A172 (cell line): Measurements from ENCODE around the gene EDA. TPM values are rescaled to one million over a fixed set of nuclear protein-coding genes. Genes with fewer than 3 reads are reported as not detected.
"Not testable (repeated sequence)": the region's sequence is repeated elsewhere in the genome, so short reads cannot be mapped to it uniquely, and the experiment has no call there.

Experiments used
- DNase-seq: peaks from one replicate; pipeline ENCODE4 v3.0.0-alpha.2; 2015; ENCODE audit warnings: low spot score
- total RNA-seq: library from RNA; depleted of rRNA; stranded (reverse); fragments of >200 nt; shearing (Covaris generic); gene quantifications from 2 replicates; pipeline ENCODE4 v1.2.3, GENCODE V29; 2014

Gene EDA
- total RNA-seq, 1 experiment from 2014 or later: not detected

GRCh38 chrX:69746051-69746450 is 130.1 kb downstream of the EDA start:
- no peak for DNase-seq

- DNase-seq: no peak
Measured at GRCh38 chrX:69748055-69748454, 132.1 kb downstream of the EDA start.

GRCh38 chrX:69759921-69760625 is 144.2 kb downstream of the EDA start:
- no peak for DNase-seq

- no peak for DNase-seq
Measured at GRCh38 chrX:69761633-69762032, 145.7 kb downstream of the EDA start.

GRCh38 chrX:69762340-69762739 is 146.4 kb downstream of the EDA start:
- no peak for DNase-seq

GRCh38 chrX:69793260-69793935 is 177.5 kb downstream of the EDA start:
- no peak for DNase-seq

GRCh38 chrX:69795702-69796101 is 179.8 kb downstream of the EDA start:
- no peak for DNase-seq

GRCh38 chrX:69807400-69807799 is 191.5 kb downstream of the EDA start:
- no peak for DNase-seq

GRCh38 chrX:69808375-69808774 is 192.5 kb downstream of the EDA start:
- no peak for DNase-seq

- DNase-seq: no peak
Measured at GRCh38 chrX:69813677-69814076, 197.8 kb downstream of the EDA start.

GRCh38 chrX:69815063-69815462 is 199.2 kb downstream of the EDA start:
- no peak for DNase-seq

GRCh38 chrX:69815519-69815918 is 199.6 kb downstream of the EDA start:
- no peak for DNase-seq

- DNase-seq: no peak
Measured at GRCh38 chrX:69844636-69845035, 228.7 kb downstream of the EDA start.

GRCh38 chrX:69859999-69860398 is 244.1 kb downstream of the EDA start:
- DNase-seq: not testable (repeated sequence)

GRCh38 chrX:69876221-69876620 is 260.3 kb downstream of the EDA start:
- DNase-seq: no peak

GRCh38 chrX:69884210-69884609 is 268.3 kb downstream of the EDA start:
- DNase-seq: no peak

- no peak for DNase-seq
Measured at GRCh38 chrX:69896046-69896445, 280.1 kb downstream of the EDA start.

GRCh38 chrX:69900491-69900890 is 284.6 kb downstream of the EDA start:
- no peak for DNase-seq

- no peak for DNase-seq
Measured at GRCh38 chrX:69906447-69906846, 290.5 kb downstream of the EDA start.

- no peak for DNase-seq
Measured at GRCh38 chrX:69914781-69915180, 298.9 kb downstream of the EDA start.

GRCh38 chrX:69919749-69920148 is 303.8 kb downstream of the EDA start:
- no peak for DNase-seq

GRCh38 chrX:69932323-69932722 is 316.4 kb downstream of the EDA start:
- DNase-seq: no peak

- DNase-seq: no peak
Measured at GRCh38 chrX:69948276-69948797, 332.4 kb downstream of the EDA start.
